Lung (tissue), 12 donors: Measurements from ENCODE around the gene METTL27. TPM values are rescaled to one million over a fixed set of nuclear protein-coding genes. Genes with fewer than 3 reads are reported as not detected.

Experiments
- ATAC-seq: fragments of 200-7000 bp; cut with Tn5 transposase; one replicate; pipeline ENCODE4 v1.9.1; 2020; ENCODE audit warnings: moderate number of reproducible peaks; ENCODE audit not compliant: insufficient read depth, low FRiP score
- DNase-seq, 3 donors: peaks; one replicate each; pipeline ENCODE4 v3.0.0-alpha.2; 2013 to 2017
- H3K27ac ChIP-seq, 2 donors: one replicate each; pipeline ENCODE4 v1.5.1; 2013; ENCODE audit warnings: mild to moderate bottlenecking in 2 of 2, moderate library complexity in 2 of 2, control low read depth in 1 of 2, inconsistent platforms in 1 of 2, low read depth in 1 of 2, low read length in 1 of 2
- H3K27me3 ChIP-seq, 3 donors: one replicate each; pipeline ENCODE4 v1.5.1; 2013; ENCODE audit warnings: low read length in 2 of 3; ENCODE audit not compliant: control insufficient read depth in 3 of 3, insufficient read depth in 3 of 3
- H3K36me3 ChIP-seq, 4 donors: one replicate each; pipeline ENCODE4 v1.5.1; 2013; ENCODE audit warnings: low read length in 4 of 4, mild to moderate bottlenecking in 1 of 4, moderate library complexity in 1 of 4; ENCODE audit not compliant: control insufficient read depth in 4 of 4, insufficient read depth in 4 of 4
- H3K4me1 ChIP-seq, 5 donors: one replicate each; pipeline ENCODE4 v1.5.1; 2013; ENCODE audit warnings: low read length in 5 of 5, mild to moderate bottlenecking in 2 of 5, moderate library complexity in 1 of 5; ENCODE audit not compliant: control insufficient read depth in 5 of 5, insufficient read depth in 5 of 5
- H3K4me3 ChIP-seq: one replicate; pipeline ENCODE4 v1.5.1; 2013; ENCODE audit warnings: mild to moderate bottlenecking, control low read depth, moderate library complexity
- H3K9ac ChIP-seq, 2 donors: one replicate each; pipeline ENCODE4 v1.5.1; 2013; ENCODE audit warnings: low read length in 2 of 2, control low read depth in 1 of 2; ENCODE audit not compliant: insufficient read depth in 1 of 2
- H3K9me3 ChIP-seq, 4 donors: one replicate each; pipeline ENCODE4 v1.5.1; 2013; ENCODE audit warnings: low read length in 3 of 4, mild to moderate bottlenecking in 1 of 4, moderate library complexity in 1 of 4; ENCODE audit not compliant: control insufficient read depth in 4 of 4, insufficient read depth in 3 of 4
- CTCF ChIP-seq: IDR thresholded peaks from 2 replicates; pipeline ENCODE4 v1.5.1; 2012; ENCODE audit warnings: mild to moderate bottlenecking; ENCODE audit errors: control extremely low read depth, extremely low read depth
- WGBS, 2 donors: extraction: QIAGEN DNeasy Blood & Tissue Kit; methylation state at CpG; one replicate each; pipeline ENCODE4 v1.1.7; 2013; 5-methylcytosine and 5-hydroxymethylcytosine counted together
- polyA plus RNA-seq, 2 donors: library from polyadenylated mRNA; stranded (reverse); fragments of 200-250 nt; gene quantifications; one replicate each; pipeline ENCODE4 v1.2.1, GENCODE V29; 2013
- total RNA-seq, 2 donors: library from RNA; depleted of rRNA in 1 of 2; stranded (reverse); fragments of >200 nt in 1 of 2; gene quantifications; one replicate each; pipeline ENCODE4 v1.2.1, GENCODE V29; 2014 to 2021
- donor health status: control.
- donor health status: control.
- donor health status: Bipolar disorder and iron deficiency.
- donor health status: healthy.
- donor health status: DM: yes; HTN: yes; CAD: no.

The METTL27 gene
- total and polyA plus RNA-seq, 4 donors = 2.3 to 22.1 (median 5.1) TPM

- Histone ChIP-seq H3K9ac (no peak overlapping the region), H3K27me3 (no peaks in the 10 kb centered on the region), H3K4me3 (no peak overlapping the region), H3K36me3 (no peaks in the 10 kb centered on the region), H3K9me3 (no peaks in the 10 kb centered on the region), H3K4me1 (peaks cover 0 to 20% (median 11%) of the 10 kb centered on the region in 5 donors), H3K27ac (no peak overlapping the region)
- DNase-seq (no peak), ATAC-seq (no peak)
- 76 to 83% methylated on average over 9 of the region's 9 CpGs for whole genome bisulfite sequencing, 2 donors
- no peak for TF ChIP-seq CTCF
These were observed 17.3 kb downstream of the METTL27 start for GRCh38 chr7:73824986-73825385.

GRCh38 chr7:73823873-73824592 is 18.3 kb downstream of the METTL27 start:
- no peaks in the 10 kb centered on the region for H3K27me3 ChIP-seq
- DNase-seq = no peak
- H3K9ac ChIP-seq = no peak overlapping the region
- no peak for TF ChIP-seq CTCF
- H3K4me3 ChIP-seq = no peak overlapping the region
- 82% methylated on average over 11 of the region's 11 CpGs for WGBS, 2 donors
- no peaks in the 10 kb centered on the region for H3K9me3 ChIP-seq
- H3K27ac ChIP-seq = no peak overlapping the region
- H3K36me3 ChIP-seq = no peaks in the 10 kb centered on the region
- ATAC-seq = no peak
- peaks cover 0 to 14% (median 7%) of the 10 kb centered on the region in 5 donors for H3K4me1 ChIP-seq

- DNase-seq = no peak
- no peaks in the 10 kb centered on the region for H3K27me3 ChIP-seq
- 75 to 81% methylated on average over 5 of the region's 5 CpGs for WGBS, 2 donors
- no peak overlapping the region for H3K27ac ChIP-seq
- no peak for TF ChIP-seq CTCF
- H3K4me3 ChIP-seq = no peak overlapping the region
- H3K36me3 ChIP-seq = no peaks in the 10 kb centered on the region
- H3K9ac ChIP-seq = no peak overlapping the region
- no peaks in the 10 kb centered on the region for H3K9me3 ChIP-seq
- peaks cover 0 to 14% (median 6%) of the 10 kb centered on the region in 5 donors for H3K4me1 ChIP-seq
- no peak for ATAC-seq
These were observed 19.1 kb downstream of the METTL27 start for GRCh38 chr7:73823257-73823656.
